Daoy (cell line): ENCODE results near the gene RAB17. TPM values are rescaled to one million over a fixed set of nuclear protein-coding genes. Genes with fewer than 3 reads are reported as not detected.

Experiments
- DNase-seq: peaks from one replicate; pipeline ENCODE4 v3.0.0-alpha.2; 2015; ENCODE audit warnings: low read depth
- total RNA-seq: library from RNA; depleted of rRNA; stranded (reverse); fragments of >200 nt; shearing (Covaris generic); gene quantifications from 2 replicates; pipeline ENCODE4 v1.2.3, GENCODE V29; 2014; rRNA removed

The RAB17 gene
- total RNA-seq: 0.40 and 2.3 TPM in 2 replicates

GRCh38 chr2:237590272-237591140 lies at the start of gene RAB17:
Gene RAB17, minus strand, starts transcription at chr2:237590734. Its CDS starts 4,580 bp downstream, at chr2:237586154.
- DNase-seq: peak; percentile 51

GRCh38 chr2:237639836-237640220 lies 49.3 kb upstream of the RAB17 start:
- peak; percentile 29 for DNase-seq

- DNase-seq: no peak
Measured at GRCh38 chr2:237639052-237639835, 48.7 kb upstream of the RAB17 start.

- DNase-seq: no peak
Measured at GRCh38 chr2:237638176-237638575, 47.6 kb upstream of the RAB17 start.

GRCh38 chr2:237637429-237638135 lies 47.0 kb upstream of the RAB17 start:
- no peak for DNase-seq

- DNase-seq: no peak
Measured at GRCh38 chr2:237636578-237636977, 46.0 kb upstream of the RAB17 start.

- DNase-seq: no peak
Measured at GRCh38 chr2:237633061-237633561, 42.6 kb upstream of the RAB17 start.

- no peak for DNase-seq
Measured at GRCh38 chr2:237631801-237632585, 41.5 kb upstream of the RAB17 start.

- peak; percentile 36 for DNase-seq
Measured at GRCh38 chr2:237631007-237631785, 40.7 kb upstream of the RAB17 start.

- DNase-seq: no peak
Measured at GRCh38 chr2:237630216-237631000, 39.9 kb upstream of the RAB17 start.

- peak; percentile 72 for DNase-seq
Measured at GRCh38 chr2:237629739-237630138, 39.2 kb upstream of the RAB17 start.

- no peak for DNase-seq
Measured at GRCh38 chr2:237629188-237629534, 38.6 kb upstream of the RAB17 start.

- no peak for DNase-seq
Measured at GRCh38 chr2:237628247-237629187, 38.0 kb upstream of the RAB17 start.

GRCh38 chr2:237627441-237628246 lies 37.1 kb upstream of the RAB17 start, which contains the start of gene LRRFIP1:
Gene LRRFIP1, plus strand, starts transcription at chr2:237627587. Its CDS starts 58 bp downstream, at chr2:237627645.
- peak; percentile 40 for DNase-seq

GRCh38 chr2:237626813-237627440 lies 36.4 kb upstream of the RAB17 start:
- DNase-seq: no peak

- DNase-seq: no peak
Measured at GRCh38 chr2:237625777-237626176, 35.2 kb upstream of the RAB17 start.

GRCh38 chr2:237625216-237625705 lies 34.7 kb upstream of the RAB17 start:
- DNase-seq: no peak
